HUES6 (cell line): ENCODE data around the gene ZNF408.
A peak's percentile ranks its signal among the peaks of the same experiment; 100 is the strongest.

ENCODE experiments used
- H3K27ac ChIP-seq: 2 replicates; pipeline ENCODE4 v1.7.0; 2013; ENCODE audit warnings: low read depth, mild to moderate bottlenecking, low read length, inconsistent platforms
- H3K27me3 ChIP-seq: 2 replicates; pipeline ENCODE4 v1.6.1; 2013; ENCODE audit warnings: low read length; ENCODE audit not compliant: control insufficient read depth, insufficient read depth
- H3K36me3 ChIP-seq: 2 replicates; pipeline ENCODE4 v1.6.1; 2013; ENCODE audit warnings: low read length; ENCODE audit not compliant: control insufficient read depth, insufficient read depth
- H3K4me1 ChIP-seq: 2 replicates; pipeline ENCODE4 v1.6.1; 2013; ENCODE audit warnings: low read length; ENCODE audit not compliant: control insufficient read depth, insufficient read depth
- H3K4me3 ChIP-seq: 2 replicates; pipeline ENCODE4 v1.5.1; 2013; ENCODE audit warnings: low read depth, low read length
- H3K9ac ChIP-seq: one replicate; pipeline ENCODE4 v1.6.1; 2013; ENCODE audit warnings: mild to moderate bottlenecking, low read length
- H3K9me3 ChIP-seq: 2 replicates; pipeline ENCODE4 v1.6.1; 2013; ENCODE audit warnings: low read depth, low read length; ENCODE audit not compliant: control insufficient read depth, insufficient read depth

ZNF408 gene

GRCh38 chr11:46700241-46701077 lies at the start of gene ZNF408, which contains the start of gene ARHGAP1:
ZNF408 (plus strand) TSS chr11:46701031; CDS start chr11:46701048, 17 bp downstream.
ARHGAP1 (minus strand) TSS chr11:46700619; CDS start chr11:46696107, 4,512 bp downstream.
- Histone ChIP-seq H3K4me1 (no peaks in the 10 kb centered on the region), H3K27ac (peak within 1 kb of the TSS; percentile 99), H3K36me3 (peaks cover 37% of the 10 kb centered on the region), H3K9me3 (no peaks in the 10 kb centered on the region), H3K4me3 (peak within 1 kb of the TSS; percentile 78), H3K9ac (peak within 1 kb of the TSS; percentile 98), H3K27me3 (no peaks in the 10 kb centered on the region)

- Histone ChIP-seq H3K9ac (no peak overlapping the region), H3K27ac (no peak overlapping the region), H3K9me3 (no peaks in the 10 kb centered on the region), H3K4me3 (no peak overlapping the region), H3K36me3 (peaks cover 82% of the 10 kb centered on the region), H3K27me3 (no peaks in the 10 kb centered on the region), H3K4me1 (no peaks in the 10 kb centered on the region)
These were observed 45.2 kb upstream of the ZNF408 start for GRCh38 chr11:46655631-46656030.

- Histone ChIP-seq H3K4me1 (no peaks in the 10 kb centered on the region), H3K27me3 (no peaks in the 10 kb centered on the region), H3K9ac (no peak overlapping the region), H3K36me3 (peaks cover 74% of the 10 kb centered on the region), H3K9me3 (no peaks in the 10 kb centered on the region), H3K4me3 (no peak overlapping the region), H3K27ac (no peak overlapping the region)
These were observed 43.6 kb upstream of the ZNF408 start for GRCh38 chr11:46657186-46657585.

- Histone ChIP-seq H3K27ac (no peak overlapping the region), H3K9me3 (no peaks in the 10 kb centered on the region), H3K9ac (no peak overlapping the region), H3K4me1 (no peaks in the 10 kb centered on the region), H3K27me3 (no peaks in the 10 kb centered on the region), H3K36me3 (peaks cover 71% of the 10 kb centered on the region), H3K4me3 (no peak overlapping the region)
These were observed 42.6 kb upstream of the ZNF408 start for GRCh38 chr11:46658259-46658658.

GRCh38 chr11:46659908-46660307 lies 40.9 kb upstream of the ZNF408 start:
- no peak overlapping the region for H3K27ac ChIP-seq
- H3K36me3 ChIP-seq = peaks cover 70% of the 10 kb centered on the region
- no peaks in the 10 kb centered on the region for H3K9me3 ChIP-seq
- H3K9ac ChIP-seq = no peak overlapping the region
- H3K4me3 ChIP-seq = no peak overlapping the region
- no peaks in the 10 kb centered on the region for H3K27me3 ChIP-seq
- no peaks in the 10 kb centered on the region for H3K4me1 ChIP-seq

GRCh38 chr11:46661836-46662235 lies 39.0 kb upstream of the ZNF408 start:
- no peak overlapping the region for H3K27ac ChIP-seq
- no peak overlapping the region for H3K9ac ChIP-seq
- peaks cover 74% of the 10 kb centered on the region for H3K36me3 ChIP-seq
- H3K4me1 ChIP-seq = no peaks in the 10 kb centered on the region
- no peaks in the 10 kb centered on the region for H3K27me3 ChIP-seq
- no peaks in the 10 kb centered on the region for H3K9me3 ChIP-seq
- H3K4me3 ChIP-seq = no peak overlapping the region

GRCh38 chr11:46662366-46662765 lies 38.5 kb upstream of the ZNF408 start:
- Histone ChIP-seq H3K27me3 (no peaks in the 10 kb centered on the region), H3K9ac (no peak overlapping the region), H3K4me3 (no peak overlapping the region), H3K9me3 (no peaks in the 10 kb centered on the region), H3K27ac (no peak overlapping the region), H3K36me3 (peaks cover 73% of the 10 kb centered on the region), H3K4me1 (no peaks in the 10 kb centered on the region)

GRCh38 chr11:46663277-46663940 lies 37.4 kb upstream of the ZNF408 start:
- no peaks in the 10 kb centered on the region for H3K4me1 ChIP-seq
- H3K9me3 ChIP-seq = no peaks in the 10 kb centered on the region
- H3K36me3 ChIP-seq = peaks cover 73% of the 10 kb centered on the region
- H3K27me3 ChIP-seq = no peaks in the 10 kb centered on the region
- H3K27ac ChIP-seq = no peak overlapping the region
- no peak overlapping the region for H3K9ac ChIP-seq
- H3K4me3 ChIP-seq = no peak overlapping the region

- H3K27ac ChIP-seq = no peak overlapping the region
- no peaks in the 10 kb centered on the region for H3K9me3 ChIP-seq
- peaks cover 73% of the 10 kb centered on the region for H3K36me3 ChIP-seq
- no peaks in the 10 kb centered on the region for H3K27me3 ChIP-seq
- H3K4me3 ChIP-seq = no peak overlapping the region
- no peaks in the 10 kb centered on the region for H3K4me1 ChIP-seq
- no peak overlapping the region for H3K9ac ChIP-seq
These were observed 36.2 kb upstream of the ZNF408 start for GRCh38 chr11:46664612-46665011.

- Histone ChIP-seq H3K4me1 (no peaks in the 10 kb centered on the region), H3K9ac (no peak overlapping the region), H3K27me3 (no peaks in the 10 kb centered on the region), H3K4me3 (no peak overlapping the region), H3K27ac (no peak overlapping the region), H3K36me3 (peaks cover 73% of the 10 kb centered on the region), H3K9me3 (no peaks in the 10 kb centered on the region)
These were observed 35.5 kb upstream of the ZNF408 start for GRCh38 chr11:46665356-46665755.

- Histone ChIP-seq H3K4me1 (no peaks in the 10 kb centered on the region), H3K36me3 (peaks cover 81% of the 10 kb centered on the region), H3K27ac (no peak overlapping the region), H3K4me3 (no peak overlapping the region), H3K9me3 (no peaks in the 10 kb centered on the region), H3K27me3 (no peaks in the 10 kb centered on the region), H3K9ac (no peak overlapping the region)
These were observed 34.3 kb upstream of the ZNF408 start for GRCh38 chr11:46666516-46666915.
